GM12875 (cell line): Measurements from ENCODE around the gene SH3RF1.

Experiments
- H3K4me3 ChIP-seq: one replicate; pipeline ENCODE4 v1.5.1; 2011; ENCODE audit warnings: low read depth, low read length, control low read depth
- TF ChIP-seq, protein P1 (sequence below): IDR thresholded peaks from 2 replicates; pipeline ENCODE4 v1.5.1; 2011; ENCODE audit warnings: low read depth, mild to moderate bottlenecking, control low read depth, inconsistent platforms, low read length, moderate library complexity, borderline replicate concordance; ENCODE audit not compliant: insufficient read depth

The SH3RF1 gene

DNA sequence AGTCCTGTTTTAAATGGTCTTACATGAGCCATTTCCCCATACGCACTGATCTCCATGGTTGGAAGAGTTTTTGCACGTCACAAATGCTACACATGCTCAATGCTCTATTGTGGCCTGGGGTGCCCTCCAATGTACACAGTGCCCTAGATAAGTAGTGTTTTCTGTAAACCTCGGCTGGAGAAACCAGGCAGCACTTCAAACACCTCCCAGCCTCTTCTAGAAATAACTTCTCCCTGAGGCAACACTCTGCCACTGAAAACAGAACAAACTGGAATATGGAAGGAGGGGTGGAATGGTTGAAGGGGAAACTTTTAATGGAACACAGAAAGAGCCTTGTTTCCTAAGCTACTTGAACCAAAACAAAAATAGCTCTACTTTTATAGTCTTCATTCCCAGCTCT, 136.8 kb downstream of the SH3RF1 start:
- H3K4me3 ChIP-seq: no peak overlapping the region
- TF ChIP-seq, protein P1, sequence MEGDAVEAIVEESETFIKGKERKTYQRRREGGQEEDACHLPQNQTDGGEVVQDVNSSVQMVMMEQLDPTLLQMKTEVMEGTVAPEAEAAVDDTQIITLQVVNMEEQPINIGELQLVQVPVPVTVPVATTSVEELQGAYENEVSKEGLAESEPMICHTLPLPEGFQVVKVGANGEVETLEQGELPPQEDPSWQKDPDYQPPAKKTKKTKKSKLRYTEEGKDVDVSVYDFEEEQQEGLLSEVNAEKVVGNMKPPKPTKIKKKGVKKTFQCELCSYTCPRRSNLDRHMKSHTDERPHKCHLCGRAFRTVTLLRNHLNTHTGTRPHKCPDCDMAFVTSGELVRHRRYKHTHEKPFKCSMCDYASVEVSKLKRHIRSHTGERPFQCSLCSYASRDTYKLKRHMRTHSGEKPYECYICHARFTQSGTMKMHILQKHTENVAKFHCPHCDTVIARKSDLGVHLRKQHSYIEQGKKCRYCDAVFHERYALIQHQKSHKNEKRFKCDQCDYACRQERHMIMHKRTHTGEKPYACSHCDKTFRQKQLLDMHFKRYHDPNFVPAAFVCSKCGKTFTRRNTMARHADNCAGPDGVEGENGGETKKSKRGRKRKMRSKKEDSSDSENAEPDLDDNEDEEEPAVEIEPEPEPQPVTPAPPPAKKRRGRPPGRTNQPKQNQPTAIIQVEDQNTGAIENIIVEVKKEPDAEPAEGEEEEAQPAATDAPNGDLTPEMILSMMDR: no peak

DNA sequence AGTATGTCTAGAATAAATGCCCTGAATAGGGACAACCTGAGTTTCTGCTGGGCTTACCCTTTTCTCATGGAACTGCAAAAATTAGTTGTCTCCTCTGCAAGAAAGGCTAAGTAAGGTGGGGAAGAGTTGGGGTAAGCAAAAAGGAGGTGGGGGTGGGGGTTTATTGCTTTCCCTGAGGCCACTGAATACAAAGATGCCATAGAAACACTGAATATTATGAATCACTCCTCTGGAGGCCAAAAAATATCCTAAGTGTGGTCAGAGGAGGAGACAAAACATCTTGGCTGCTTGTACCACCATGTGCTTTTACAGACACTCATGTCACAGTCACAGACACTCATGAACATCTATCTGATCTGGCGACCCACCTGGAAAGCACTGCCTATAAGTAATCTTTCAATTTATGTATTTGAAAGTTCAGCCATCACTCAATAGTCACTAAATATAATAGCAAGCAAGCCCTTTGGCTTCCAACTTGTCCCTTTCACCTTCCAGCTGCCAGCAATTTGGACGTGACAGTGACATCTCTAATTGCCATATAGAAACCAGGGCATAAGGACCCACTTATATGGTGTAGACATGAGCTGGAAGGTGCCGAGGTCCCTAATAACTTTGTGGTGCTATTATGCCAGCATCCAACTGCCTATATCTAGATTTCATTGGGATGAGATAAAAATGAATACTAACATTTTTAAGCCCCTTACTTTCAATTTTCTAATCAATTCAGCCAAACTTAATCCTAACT, 138.0 kb downstream of the SH3RF1 start:
- TF ChIP-seq, protein P1: no peak
- no peak overlapping the region for H3K4me3 ChIP-seq

DNA sequence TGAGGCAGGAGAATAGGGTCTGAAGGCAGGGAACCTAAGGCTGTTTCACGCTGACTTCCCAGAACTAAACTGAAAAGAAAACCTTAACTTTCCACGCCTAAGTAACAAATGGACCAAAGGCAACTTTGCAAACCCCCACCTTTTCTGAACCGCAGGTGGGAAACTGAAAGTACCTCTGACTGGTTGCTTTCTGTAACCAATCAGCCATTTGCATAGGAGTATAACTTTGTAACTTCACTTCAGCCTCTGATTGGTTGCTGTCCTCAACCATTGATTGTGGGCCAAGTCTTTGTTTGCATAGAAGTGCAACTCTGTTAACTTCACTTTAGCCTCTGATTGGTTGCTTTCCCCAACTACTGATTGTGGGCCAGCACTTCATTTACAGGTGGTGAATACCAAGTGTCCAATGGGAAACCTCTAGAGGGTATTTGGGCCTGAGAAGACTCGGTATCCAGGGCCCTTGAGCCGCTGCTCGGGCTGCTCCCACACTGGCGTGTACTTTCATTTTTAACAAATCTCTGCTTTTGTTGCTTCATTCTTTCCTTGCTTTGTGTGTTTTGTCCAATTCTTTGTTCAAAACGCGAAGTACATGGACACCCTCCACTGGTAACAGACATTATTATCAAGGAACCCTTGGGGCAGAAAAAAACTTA, 139.1 kb downstream of the SH3RF1 start:
- no peak overlapping the region for H3K4me3 ChIP-seq
- TF ChIP-seq, protein P1: no peak

DNA sequence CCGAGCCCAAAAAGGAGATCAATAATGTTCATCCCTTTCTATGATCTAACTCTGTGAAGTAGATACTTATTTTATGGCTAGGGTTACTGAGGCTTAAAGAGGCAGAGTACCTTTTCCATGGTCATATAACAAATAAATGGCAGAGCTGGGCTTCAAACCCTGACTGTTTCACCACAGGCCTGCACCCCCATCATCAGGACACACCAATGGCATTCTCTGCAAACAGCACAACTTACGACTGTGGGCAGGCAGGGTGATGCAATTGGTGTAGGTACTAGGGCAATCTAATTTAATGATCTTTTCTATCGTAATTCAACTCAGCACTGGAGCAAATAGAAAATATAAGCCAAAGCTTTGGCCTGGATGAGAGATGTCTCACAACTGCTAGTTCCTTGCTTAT, 141.9 kb downstream of the SH3RF1 start:
- no peak overlapping the region for H3K4me3 ChIP-seq
- TF ChIP-seq, protein P1: no peak

DNA sequence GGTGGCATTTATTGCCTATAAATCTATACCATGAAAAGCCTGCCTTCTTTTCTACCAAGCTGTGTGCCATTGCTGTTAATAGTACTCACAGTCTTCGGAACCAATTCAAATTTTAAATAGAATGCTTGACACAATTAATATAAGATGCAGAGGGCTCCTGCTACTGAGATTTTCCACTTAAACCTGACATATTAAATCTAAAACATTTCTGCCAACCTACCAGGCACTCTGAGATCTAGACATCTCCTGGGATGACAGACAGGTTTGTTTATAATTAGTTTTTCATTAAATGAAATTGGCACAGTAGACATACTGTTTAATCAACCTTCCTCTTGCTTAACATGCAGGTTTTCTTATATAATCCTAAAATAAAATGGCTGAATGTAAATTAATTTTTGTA, 143.4 kb downstream of the SH3RF1 start:
- TF ChIP-seq, protein P1: no peak
- no peak overlapping the region for H3K4me3 ChIP-seq

DNA sequence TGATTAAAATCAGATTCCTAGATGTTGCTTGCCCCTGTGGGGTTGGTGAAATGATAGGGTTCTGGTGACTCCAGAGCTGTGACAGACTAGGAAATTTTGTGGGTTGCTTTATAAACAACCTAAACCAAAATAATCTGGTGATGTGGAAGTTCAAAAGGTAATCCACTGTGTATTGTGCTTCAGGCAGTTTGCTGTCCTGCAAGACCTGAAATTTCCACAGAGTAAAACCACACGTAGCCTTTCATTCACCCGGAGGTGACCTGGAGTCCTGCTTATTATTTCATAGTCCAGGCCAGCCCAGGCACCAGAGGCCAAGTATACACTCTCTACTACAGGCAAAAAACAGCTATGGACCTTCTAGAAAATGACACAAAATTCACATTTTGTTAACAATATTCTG, 146.1 kb downstream of the SH3RF1 start:
- H3K4me3 ChIP-seq: no peak overlapping the region
- TF ChIP-seq, protein P1: no peak

DNA sequence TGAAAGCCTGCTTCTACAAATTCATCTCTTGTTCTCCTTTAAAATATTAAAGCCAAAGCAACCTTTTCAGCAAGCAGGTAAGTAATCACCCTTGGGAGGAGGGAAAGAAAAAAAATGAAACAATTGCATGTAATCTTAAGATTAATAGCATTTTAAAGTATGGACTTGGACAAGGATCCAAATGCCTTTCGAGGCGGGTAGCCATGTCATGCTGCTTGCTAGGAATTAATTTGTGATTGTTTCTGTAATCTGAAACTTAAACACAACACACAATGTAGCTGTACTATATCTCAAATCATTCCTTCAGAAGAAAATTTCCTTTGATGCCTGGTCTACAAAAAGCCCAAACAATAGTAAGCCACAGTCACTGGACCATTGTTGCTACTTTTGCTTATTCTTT, 148.3 kb downstream of the SH3RF1 start:
- TF ChIP-seq, protein P1: no peak
- no peak overlapping the region for H3K4me3 ChIP-seq
